Caki2 (cell line): ENCODE data around the gene ACADVL. TPM values are rescaled to one million over a fixed set of nuclear protein-coding genes. Genes with fewer than 3 reads are reported as not detected.

Experiments used
- DNase-seq: peaks from one replicate; pipeline ENCODE4 v3.0.0-alpha.2; 2015; ENCODE audit warnings: low read depth
- in situ Hi-C: cut with HindIII; loops from 2 replicates; pipeline ENCODE4 v1.10.0; 2016; ENCODE audit warnings: low sequenced_read_pairs, low pct_unique_long_range_greater_than_20kb, mixed read lengths
- total RNA-seq: library from RNA; depleted of rRNA; stranded (reverse); fragments of >200 nt; shearing (Covaris generic); gene quantifications from 2 replicates; pipeline ENCODE4 v1.2.3, GENCODE V29; 2014; ENCODE audit warnings: low replicate concordance; rRNA removed

The ACADVL gene
- total RNA-seq, 1 experiment from 2014 or later: 338 TPM

GRCh38 chr17:7260151-7260550, 40.4 kb downstream of the ACADVL start:
- in situ Hi-C loops: no loop called here
- DNase-seq: no peak

GRCh38 chr17:7260651-7261378, 41.1 kb downstream of the ACADVL start:
- in situ Hi-C loops: no loop called here
- no peak for DNase-seq

- in situ Hi-C loops: no loop called here
- DNase-seq: no peak
Observed at GRCh38 chr17:7261379-7262191, 41.8 kb downstream of the ACADVL start.

GRCh38 chr17:7262192-7262934, 42.6 kb downstream of the ACADVL start, which contains the start of gene CLDN7:
CLDN7 (minus strand) TSS chr17:7262478; CDS start chr17:7262043, 435 bp downstream.
- DNase-seq: no peak
- in situ Hi-C loops: no loop called here

GRCh38 chr17:7262935-7263800, 43.4 kb downstream of the ACADVL start:
- in situ Hi-C loops: no loop called here
- no peak for DNase-seq

DNA sequence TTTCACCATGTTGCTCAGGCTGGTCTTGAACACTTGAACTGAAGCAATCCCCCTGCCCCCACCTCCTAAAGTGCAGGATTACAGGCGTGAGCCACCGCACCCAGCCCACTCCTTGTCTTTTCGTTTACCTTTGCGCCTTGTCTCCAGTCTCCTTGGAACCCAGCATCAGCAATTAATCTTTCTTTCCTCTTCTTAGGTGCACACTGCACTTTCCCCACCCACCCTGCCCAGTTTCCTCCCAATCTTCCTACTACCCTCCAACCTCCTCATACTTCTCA, 44.0 kb downstream of the ACADVL start:
- DNase-seq: no peak
- in situ Hi-C loops: no loop called here

- no peak for DNase-seq
- in situ Hi-C loops: no loop called here
Observed at GRCh38 chr17:7266784-7267183, 47.0 kb downstream of the ACADVL start.

Other genes with a start within 250 kb of the ACADVL start
- not detected in 2 replicates for gene ALOX12, start 223.9 kb upstream of the ACADVL start, total RNA-seq
- 128 and 131 TPM in 2 replicates for gene RNASEK, start 207.3 kb upstream of the ACADVL start, total RNA-seq
- not detected in 2 replicates for gene BCL6B, start 196.9 kb upstream of the ACADVL start, total RNA-seq
- 3.7 and 8.6 TPM in 2 replicates for gene SLC16A13, start 183.9 kb upstream of the ACADVL start, total RNA-seq
- not detected in 2 replicates for gene SLC16A11, start 175.8 kb upstream of the ACADVL start, total RNA-seq
- gene CLEC10A, start 139.7 kb upstream of the ACADVL start, total RNA-seq: not detected in 2 replicates
- gene ASGR2, start 105.1 kb upstream of the ACADVL start, total RNA-seq: not detected in 2 replicates
- gene ASGR1, start 40.6 kb upstream of the ACADVL start, total RNA-seq: not detected in 2 replicates
- gene DLG4, start 102 bp upstream of the ACADVL start, total RNA-seq: 2.8 and 4.8 TPM in 2 replicates
- gene DVL2, start 14.6 kb downstream of the ACADVL start, total RNA-seq: 33.3 and 64.4 TPM in 2 replicates
- gene PHF23, start 19.5 kb downstream of the ACADVL start, total RNA-seq: 28.0 and 39.4 TPM in 2 replicates
- gene GABARAP, start 22.5 kb downstream of the ACADVL start, total RNA-seq: 211 and 296 TPM in 2 replicates
- 9.6 and 19.0 TPM in 2 replicates for gene CTDNEP1, start 31.8 kb downstream of the ACADVL start, total RNA-seq
- 25.5 and 32.4 TPM in 2 replicates for gene ELP5, start 32.3 kb downstream of the ACADVL start, total RNA-seq
- gene CLDN7, start 42.5 kb downstream of the ACADVL start, total RNA-seq: not detected in 2 replicates
- not detected in 2 replicates for gene SLC2A4, start 61.8 kb downstream of the ACADVL start, total RNA-seq
- gene YBX2, start 74.7 kb downstream of the ACADVL start, total RNA-seq: 1.8 and 8.5 TPM in 2 replicates
- 483 and 624 TPM in 2 replicates for gene EIF5A, start 87.7 kb downstream of the ACADVL start, total RNA-seq
- gene GPS2, start 95.4 kb downstream of the ACADVL start, total RNA-seq: 51.1 and 56.4 TPM in 2 replicates
- gene NEURL4, start 109.4 kb downstream of the ACADVL start, total RNA-seq: 15.0 and 17.9 TPM in 2 replicates
- gene ACAP1, start 116.6 kb downstream of the ACADVL start, total RNA-seq: 2.3 and 26.4 TPM in 2 replicates
- gene KCTD11, start 132.2 kb downstream of the ACADVL start, total RNA-seq: 17.2 and 23.2 TPM in 2 replicates
- not detected in 2 replicates for gene TMEM95, start 135.2 kb downstream of the ACADVL start, total RNA-seq
- 1.8 and 2.9 TPM in 2 replicates for gene TNK1, start 161.2 kb downstream of the ACADVL start, total RNA-seq
- 5.6 and 14.4 TPM in 2 replicates for gene PLSCR3, start 174.6 kb downstream of the ACADVL start, total RNA-seq
- 132 and 200 TPM in 2 replicates for gene TMEM256, start 184.2 kb downstream of the ACADVL start, total RNA-seq
- 1.1 TPM in 1 of 2 replicates, not detected in the other for gene NLGN2, start 187.9 kb downstream of the ACADVL start, total RNA-seq
- gene SPEM1, start 200.4 kb downstream of the ACADVL start, total RNA-seq: not detected in 2 replicates
- not detected in 2 replicates for gene SPEM2, start 205.7 kb downstream of the ACADVL start, total RNA-seq
- gene SPEM3, start 208.9 kb downstream of the ACADVL start, total RNA-seq: not detected in 2 replicates
- gene TMEM102, start 215.5 kb downstream of the ACADVL start, total RNA-seq: 2.9 and 6.7 TPM in 2 replicates
- 0.06 and 0.98 TPM in 2 replicates for gene FGF11, start 219.6 kb downstream of the ACADVL start, total RNA-seq
- gene CHRNB1, start 225.1 kb downstream of the ACADVL start, total RNA-seq: 4.0 and 11.0 TPM in 2 replicates